Astrocyte (in vitro differentiated cells and primary cell): Measurements from ENCODE around the gene DGUOK.

Experiments used
- EZH2 ChIP-seq: IDR thresholded peaks from 2 replicates; pipeline ENCODE4 v1.6.1; 2012; ENCODE audit warnings: mild to moderate bottlenecking, low read length, inconsistent platforms; ENCODE audit not compliant: insufficient read depth
- TF ChIP-seq, protein P1 (sequence below): IDR thresholded peaks from 2 replicates; pipeline ENCODE4 v1.5.1; 2011; ENCODE audit warnings: low read depth, mild to moderate bottlenecking, inconsistent platforms, low read length, moderate library complexity; ENCODE audit not compliant: insufficient read depth

- no peak for TF ChIP-seq EZH2
- TF ChIP-seq, protein P1, sequence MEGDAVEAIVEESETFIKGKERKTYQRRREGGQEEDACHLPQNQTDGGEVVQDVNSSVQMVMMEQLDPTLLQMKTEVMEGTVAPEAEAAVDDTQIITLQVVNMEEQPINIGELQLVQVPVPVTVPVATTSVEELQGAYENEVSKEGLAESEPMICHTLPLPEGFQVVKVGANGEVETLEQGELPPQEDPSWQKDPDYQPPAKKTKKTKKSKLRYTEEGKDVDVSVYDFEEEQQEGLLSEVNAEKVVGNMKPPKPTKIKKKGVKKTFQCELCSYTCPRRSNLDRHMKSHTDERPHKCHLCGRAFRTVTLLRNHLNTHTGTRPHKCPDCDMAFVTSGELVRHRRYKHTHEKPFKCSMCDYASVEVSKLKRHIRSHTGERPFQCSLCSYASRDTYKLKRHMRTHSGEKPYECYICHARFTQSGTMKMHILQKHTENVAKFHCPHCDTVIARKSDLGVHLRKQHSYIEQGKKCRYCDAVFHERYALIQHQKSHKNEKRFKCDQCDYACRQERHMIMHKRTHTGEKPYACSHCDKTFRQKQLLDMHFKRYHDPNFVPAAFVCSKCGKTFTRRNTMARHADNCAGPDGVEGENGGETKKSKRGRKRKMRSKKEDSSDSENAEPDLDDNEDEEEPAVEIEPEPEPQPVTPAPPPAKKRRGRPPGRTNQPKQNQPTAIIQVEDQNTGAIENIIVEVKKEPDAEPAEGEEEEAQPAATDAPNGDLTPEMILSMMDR, result no peak
Measured at GRCh38 chr2:73902284-73902683, 24.4 kb upstream of the DGUOK start.
